Naive thymus-derived CD4-positive, alpha-beta T cell (primary cell): ENCODE measurements around the gene SMPD3. TPM values are rescaled to one million over a fixed set of nuclear protein-coding genes. Genes with fewer than 3 reads are reported as not detected.

Experiments
- ATAC-seq: fragments of 150-1000 bp; cut with Tn5 transposase; 2 replicates; pipeline ENCODE4 v1.10.0; 2021; ENCODE audit warnings: mild to moderate bottlenecking, moderate library complexity
- CTCF ChIA-PET: fragments of 350-600 bp; sonication (Branson Sonifier 250); formaldehyde crosslinking; loops from one replicate; lab custom pipeline; 2021; ENCODE audit warnings: antibody characterized with exemption; lab: Charles Lee
- POLR2A ChIA-PET: fragments of 350-600 bp; sonication (Branson Sonifier 250); formaldehyde crosslinking; loops from one replicate; lab custom pipeline; 2021; ENCODE audit warnings: antibody characterized with exemption, inconsistent platforms; lab: Charles Lee
- DNase-seq, 9 donors: peaks; one replicate each; pipeline versions ENCODE4 v3.0.0 to v3.0.0-alpha.2; 2020 to 2022; ENCODE audit warnings: mixed read lengths in 1 of 9
- H3K27ac ChIP-seq: one replicate; pipeline ENCODE4 v1.7.0; 2013; ENCODE audit warnings: mild to moderate bottlenecking, low read depth, low read length, moderate library complexity
- H3K27me3 ChIP-seq, 2 donors: one replicate each; pipeline ENCODE4 v1.7.0; 2013; ENCODE audit warnings: low read length in 2 of 2, mild to moderate bottlenecking in 2 of 2, moderate library complexity in 2 of 2; ENCODE audit not compliant: control insufficient read depth in 2 of 2, insufficient read depth in 2 of 2
- H3K36me3 ChIP-seq, 3 experiments: 1 replicate in 2 of 3; 2 replicates in 1 of 3; pipeline ENCODE4 v1.7.0; 2013; ENCODE audit warnings: low read length in 3 of 3, mild to moderate bottlenecking in 3 of 3, moderate library complexity in 1 of 3; ENCODE audit not compliant: insufficient read depth in 3 of 3, control insufficient read depth in 2 of 3
- H3K4me1 ChIP-seq, 2 donors: one replicate each; pipeline ENCODE4 v1.7.0; 2013; ENCODE audit warnings: low read length in 2 of 2, mild to moderate bottlenecking in 2 of 2, moderate library complexity in 1 of 2; ENCODE audit not compliant: control insufficient read depth in 2 of 2, insufficient read depth in 2 of 2
- H3K4me3 ChIP-seq: 2 replicates; pipeline ENCODE4 v1.7.0; 2013; ENCODE audit warnings: mild to moderate bottlenecking, low read length
- H3K9me3 ChIP-seq, 3 experiments: 1 replicate in 2 of 3; 2 replicates in 1 of 3; pipeline ENCODE4 v1.7.0; 2013; ENCODE audit warnings: low read length in 3 of 3; ENCODE audit not compliant: control insufficient read depth in 2 of 3
- H3K27ac Mint-ChIP-seq, 9 donors: one replicate each; pipeline ENCODE4 v1.8.0; 2020 to 2022; ENCODE audit warnings: mixed read lengths in 9 of 9, mild to moderate bottlenecking in 8 of 9, moderate library complexity in 5 of 9, inconsistent platforms in 2 of 9
- H3K27me3 Mint-ChIP-seq, 5 donors: one replicate each; pipeline ENCODE4 v1.8.0; 2021 to 2022; ENCODE audit warnings: mixed read lengths in 5 of 5, mild to moderate bottlenecking in 1 of 5
- H3K36me3 Mint-ChIP-seq, 5 donors: one replicate each; pipeline ENCODE4 v1.8.0; 2020 to 2022; ENCODE audit warnings: mixed read lengths in 5 of 5, mild to moderate bottlenecking in 3 of 5, inconsistent platforms in 1 of 5
- H3K4me1 Mint-ChIP-seq, 7 donors: one replicate each; pipeline ENCODE4 v1.8.0; 2020 to 2022; ENCODE audit warnings: mixed read lengths in 7 of 7, mild to moderate bottlenecking in 3 of 7, inconsistent platforms in 1 of 7
- H3K4me3 Mint-ChIP-seq, 10 donors: one replicate each; pipeline ENCODE4 v1.8.0; 2020 to 2022; ENCODE audit warnings: mild to moderate bottlenecking in 10 of 10, mixed read lengths in 10 of 10, moderate library complexity in 6 of 10, inconsistent platforms in 2 of 10
- H3K9me3 Mint-ChIP-seq, 11 donors: one replicate each; pipeline ENCODE4 v1.8.0; 2020 to 2022; ENCODE audit warnings: mixed read lengths in 11 of 11, mild to moderate bottlenecking in 4 of 11, inconsistent platforms in 1 of 11, moderate library complexity in 1 of 11
- intact Hi-C, 2 donors: fragments of 100-400 bp; cut with micrococcal nuclease; formaldehyde crosslinking; loops; one replicate each; pipeline ENCODE4 v1.15.1; 2023
- polyA plus RNA-seq, 2 donors: library from polyadenylated mRNA; unstranded; fragments of 300-500 nt; fragmentation: Illumina TruSeq; gene quantifications; one replicate each; pipeline ENCODE4 v1.2.3, GENCODE V29; 2021
- total RNA-seq, 6 experiments: library from RNA in 5 of 6; stranded (reverse) in 5 of 6; gene quantifications; 1 replicate in 5 of 6; 2 replicates in 1 of 6; pipeline ENCODE4 v1.2.3 and lab custom pipeline; 2021 to 2026

SMPD3 gene
- total and polyA plus RNA-seq, 7 experiments from 2014 or later, result 0.32 to 6.1 (median 1.8) TPM

DNA sequence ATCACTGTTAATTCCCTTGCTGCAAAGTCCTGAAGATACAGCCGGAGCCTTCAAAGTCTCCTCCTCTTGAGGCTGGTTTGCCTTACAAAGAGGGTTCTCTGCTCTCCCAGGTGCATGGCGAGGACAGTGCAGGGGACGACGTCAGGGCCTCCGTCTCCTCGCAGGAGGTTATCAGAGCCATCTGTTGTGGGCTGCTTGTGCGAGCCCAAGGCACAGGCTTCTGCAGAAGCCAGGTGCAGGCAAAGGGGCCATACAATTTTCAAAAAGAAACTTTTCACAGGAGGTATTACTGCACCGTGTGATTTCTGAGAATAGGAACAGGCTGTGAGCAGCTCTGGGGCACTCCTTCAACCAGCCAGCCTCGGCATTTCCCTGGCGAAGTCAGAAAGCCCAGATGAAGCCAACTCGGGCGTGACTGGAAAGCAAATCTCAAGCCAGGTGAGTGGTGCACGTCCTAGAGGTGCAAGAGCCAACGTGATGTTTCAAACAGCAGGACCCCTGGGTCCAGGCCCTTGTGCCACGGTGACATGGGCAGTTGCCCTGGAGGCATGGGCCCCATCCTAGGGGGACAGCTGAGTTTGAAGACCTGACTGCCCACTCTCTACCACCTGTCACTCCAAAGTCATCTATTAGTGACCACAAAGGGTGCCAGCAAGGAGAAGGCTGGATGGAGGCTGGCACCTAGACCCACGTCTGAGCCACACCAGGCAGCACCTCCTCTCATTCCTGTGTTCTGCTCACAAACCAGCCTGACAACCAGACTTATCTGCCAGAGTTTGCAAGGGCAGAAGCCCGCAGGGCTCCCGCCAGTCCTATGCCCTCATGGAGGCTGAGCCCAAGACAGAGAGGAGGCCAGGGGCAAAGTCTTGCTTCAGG, 68.6 kb downstream of the SMPD3 start:
- POLR2A ChIA-PET, result no interaction called here
- no peaks in the 10 kb centered on the region for H3K36me3 Mint-ChIP-seq
- intact Hi-C loops, result no loop called here
- H3K27me3 ChIP-seq, result no peaks in the 10 kb centered on the region
- peaks cover 0 to 24% of the 10 kb centered on the region in 2 donors for H3K4me1 ChIP-seq
- H3K27ac Mint-ChIP-seq, result peak overlapping the region in 8 of 9 donors; percentile 33 to 83 (median 54)
- H3K9me3 Mint-ChIP-seq, result no peaks in the 10 kb centered on the region
- no peaks in the 10 kb centered on the region for H3K9me3 ChIP-seq
- peaks cover 4 to 32% (median 20%) of the 10 kb centered on the region in 7 donors for H3K4me1 Mint-ChIP-seq
- H3K27ac ChIP-seq, result no peak overlapping the region
- peak overlapping the region in 6 of 10 donors; percentile 2 to 55 (median 42) for H3K4me3 Mint-ChIP-seq
- peak in 6 of 9 donors; percentile 25 to 60 (median 40) for DNase-seq
- CTCF ChIA-PET, result no interaction called here
- ATAC-seq, result peak; percentile 69
- H3K36me3 ChIP-seq, result no peaks in the 10 kb centered on the region
- no peak overlapping the region for H3K4me3 ChIP-seq
- H3K27me3 Mint-ChIP-seq, result peaks cover 0 to 34% (median 0%) of the 10 kb centered on the region in 5 donors

DNA sequence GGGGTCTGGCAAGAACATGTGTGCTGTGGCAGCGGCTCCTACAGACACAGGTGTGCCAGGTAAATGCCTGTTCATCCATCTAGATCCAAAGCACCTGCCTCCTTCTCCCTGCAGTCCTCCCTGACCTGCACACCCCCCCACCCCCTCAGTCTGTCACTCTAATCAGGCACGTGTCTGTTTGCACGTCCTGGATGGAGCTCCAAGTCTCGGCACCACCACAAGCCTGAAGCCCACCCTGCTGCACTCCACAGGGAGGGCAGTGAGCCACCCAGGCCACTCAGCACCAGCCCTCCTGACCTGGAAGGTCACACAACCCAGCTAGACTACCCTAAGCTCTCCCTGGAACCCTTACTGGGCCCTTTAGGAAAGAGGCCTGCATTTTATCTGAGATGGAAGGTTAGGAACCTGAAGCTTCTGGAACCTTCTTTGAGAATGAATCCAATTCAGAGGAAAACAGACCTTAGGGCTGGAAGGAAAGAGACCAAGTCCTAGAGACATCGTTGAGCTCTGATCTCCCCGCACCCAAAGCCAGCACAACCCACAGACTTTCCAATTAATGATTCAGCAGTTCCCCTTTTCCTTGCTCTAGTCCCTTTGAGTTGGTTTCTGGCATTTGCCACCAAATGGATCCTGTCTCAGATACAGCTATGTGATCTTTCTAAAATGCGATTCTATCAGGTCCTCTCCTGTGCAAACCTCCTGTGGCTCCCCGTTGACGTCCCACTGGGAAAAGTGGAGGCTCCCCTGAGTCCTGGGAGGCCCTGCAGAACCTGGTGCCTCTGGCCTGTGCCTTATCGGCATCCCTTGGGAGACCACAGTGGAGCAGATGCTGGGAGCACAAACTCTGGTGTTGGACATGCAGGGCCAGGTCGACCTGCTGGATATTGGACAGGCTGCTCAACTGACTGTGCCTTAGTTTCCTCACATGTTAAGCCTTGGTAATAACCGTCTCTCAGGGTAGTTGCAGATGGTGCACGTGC, 69.6 kb downstream of the SMPD3 start:
- H3K4me1 Mint-ChIP-seq, result peaks cover 0 to 32% (median 20%) of the 10 kb centered on the region in 7 donors
- peaks cover 0 to 38% (median 0%) of the 10 kb centered on the region in 5 donors for H3K27me3 Mint-ChIP-seq
- peak overlapping the region in 6 of 9 donors; percentile 24 to 83 (median 53) for H3K27ac Mint-ChIP-seq

GRCh38 chr16:68377667-68378393, 70.5 kb downstream of the SMPD3 start:
- no peak overlapping the region for H3K4me3 ChIP-seq
- H3K27me3 Mint-ChIP-seq, result peaks cover 0 to 41% (median 0%) of the 10 kb centered on the region in 5 donors
- no peak overlapping the region for H3K27ac ChIP-seq
- peaks cover 0 to 32% (median 19%) of the 10 kb centered on the region in 7 donors for H3K4me1 Mint-ChIP-seq
- ATAC-seq (no peak), DNase-seq (peak in 1 of 9 donors; percentile 6)
- H3K36me3 Mint-ChIP-seq, result no peaks in the 10 kb centered on the region
- peak overlapping the region in 1 of 9 donors; percentile 43 for H3K27ac Mint-ChIP-seq
- peaks cover 0 to 24% of the 10 kb centered on the region in 2 donors for H3K4me1 ChIP-seq
- H3K27me3 ChIP-seq, result no peaks in the 10 kb centered on the region
- no peaks in the 10 kb centered on the region for H3K36me3 ChIP-seq
- H3K9me3 ChIP-seq, result no peaks in the 10 kb centered on the region
- ChIA-PET POLR2A (no interaction called here), CTCF (interaction anchor here (0.6 kb wide), 1 partner anchor 149 kb away, joined by 3 read pairs; no protein-coding TSS in a partner anchor)
- intact Hi-C loops, result no loop called here
- H3K4me3 Mint-ChIP-seq, result no peak overlapping the region
- no peaks in the 10 kb centered on the region for H3K9me3 Mint-ChIP-seq

More for the DNA sequence above, 69.6 kb downstream of the SMPD3 start:
- no peaks in the 10 kb centered on the region for H3K9me3 Mint-ChIP-seq
- no peaks in the 10 kb centered on the region for H3K36me3 ChIP-seq
- intact Hi-C loops, result no loop called here
- no peaks in the 10 kb centered on the region for H3K36me3 Mint-ChIP-seq
- POLR2A ChIA-PET, result no interaction called here
- no peak overlapping the region for H3K4me3 ChIP-seq
- no peaks in the 10 kb centered on the region for H3K9me3 ChIP-seq
- no peak overlapping the region for H3K27ac ChIP-seq
- CTCF ChIA-PET, result interaction anchor here (0.7 kb wide), 1 partner anchor 26 kb away, joined by 3 read pairs; no protein-coding TSS in a partner anchor
- H3K4me1 ChIP-seq, result peaks cover 0 to 24% of the 10 kb centered on the region in 2 donors
- ATAC-seq, result no peak
- H3K27me3 ChIP-seq, result no peaks in the 10 kb centered on the region
- H3K4me3 Mint-ChIP-seq, result peak overlapping the region in 5 of 10 donors; percentile 2 to 55 (median 45)
- DNase-seq, result peak in 1 of 9 donors; percentile 6

DNA sequence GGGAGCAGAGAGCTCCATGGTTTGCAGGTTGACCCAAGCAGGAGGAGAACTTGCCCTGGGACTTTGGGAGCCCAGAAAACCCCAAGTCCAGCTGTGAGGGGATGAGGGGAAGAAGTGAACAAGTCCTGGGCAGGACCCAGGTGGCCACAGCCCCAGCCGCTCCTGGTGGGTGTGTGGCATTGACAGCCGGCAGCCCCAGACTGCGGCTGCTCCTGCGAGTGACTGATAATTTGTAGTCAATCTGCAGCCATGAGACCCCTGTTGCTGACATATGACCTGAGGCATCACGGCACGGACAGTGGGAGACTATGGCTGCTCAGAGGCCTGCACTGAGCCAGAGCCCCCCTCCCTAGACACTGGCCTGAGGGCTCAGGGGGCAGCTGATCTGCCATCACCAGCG, 71.1 kb downstream of the SMPD3 start:
- ChIA-PET CTCF (interaction anchor here (0.6 kb wide), 1 partner anchor 150 kb away, joined by 3 read pairs; no protein-coding TSS in a partner anchor), POLR2A (no interaction called here)
- Mint-ChIP-seq H3K27ac (peak overlapping the region in 1 of 9 donors; percentile 43), H3K4me1 (peaks cover 0 to 34% (median 19%) of the 10 kb centered on the region in 7 donors), H3K9me3 (no peaks in the 10 kb centered on the region), H3K4me3 (no peak overlapping the region), H3K36me3 (no peaks in the 10 kb centered on the region), H3K27me3 (peaks cover 0 to 42% (median 0%) of the 10 kb centered on the region in 5 donors)
- Histone ChIP-seq H3K4me3 (no peak overlapping the region), H3K27ac (no peak overlapping the region), H3K9me3 (no peaks in the 10 kb centered on the region), H3K4me1 (peaks cover 0 to 24% of the 10 kb centered on the region in 2 donors), H3K27me3 (no peaks in the 10 kb centered on the region), H3K36me3 (no peaks in the 10 kb centered on the region)
- no peak for ATAC-seq
- DNase-seq, result peak in 1 of 9 donors; percentile 1
- intact Hi-C loops, result no loop called here

DNA sequence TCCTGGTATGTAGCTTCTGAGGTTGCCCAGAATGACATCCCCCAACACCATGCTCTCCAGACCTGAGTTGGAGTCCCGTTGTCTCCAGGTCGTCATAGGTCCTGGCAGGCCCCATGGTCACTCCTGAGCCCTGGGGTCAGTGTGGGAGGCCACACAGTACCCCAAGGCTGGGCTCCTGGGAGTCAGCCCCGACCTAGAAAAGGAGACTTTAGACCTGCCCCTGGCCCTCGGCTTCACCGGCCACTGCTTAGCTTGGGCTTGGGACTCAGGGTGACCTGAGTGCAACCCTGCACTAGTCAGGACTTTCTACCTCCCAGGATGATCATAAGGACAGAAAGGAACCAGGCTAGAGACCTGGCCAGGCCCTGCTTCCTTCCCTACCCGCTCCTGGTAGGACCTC, 71.7 kb downstream of the SMPD3 start:
- Histone ChIP-seq H3K27ac (no peak overlapping the region), H3K9me3 (no peaks in the 10 kb centered on the region), H3K4me3 (no peak overlapping the region), H3K27me3 (no peaks in the 10 kb centered on the region), H3K36me3 (no peaks in the 10 kb centered on the region), H3K4me1 (peaks cover 0 to 26% of the 10 kb centered on the region in 2 donors)
- CTCF ChIA-PET, result no interaction called here
- peaks cover 0 to 48% (median 0%) of the 10 kb centered on the region in 5 donors for H3K27me3 Mint-ChIP-seq
- DNase-seq, result peak in 1 of 9 donors; percentile 6
- no peaks in the 10 kb centered on the region for H3K36me3 Mint-ChIP-seq
- no peak overlapping the region for H3K4me3 Mint-ChIP-seq
- H3K27ac Mint-ChIP-seq, result no peak overlapping the region
- intact Hi-C loops, result no loop called here
- no peak for ATAC-seq
- POLR2A ChIA-PET, result interaction anchor here (0.6 kb wide), 1 partner anchor 62 kb away, joined by 3 read pairs; no protein-coding TSS in a partner anchor
- H3K4me1 Mint-ChIP-seq, result peaks cover 0 to 28% (median 19%) of the 10 kb centered on the region in 7 donors
- H3K9me3 Mint-ChIP-seq, result no peaks in the 10 kb centered on the region
